H1 (cell line): ENCODE results near the gene PLA2G4F. TPM values are rescaled to one million over a fixed set of nuclear protein-coding genes. Genes with fewer than 3 reads are reported as not detected.
A peak's percentile ranks its signal among the peaks of the same experiment; 100 is the strongest.

Source experiments
- ASH2L ChIP-seq: fragments of 200-600, 300-600 bp; sonication (generic); IDR thresholded peaks from one replicate; pipeline ENCODE4 v1.7.1; 2017; ENCODE audit warnings: low read length
- ATF3 ChIP-seq: IDR thresholded peaks from 2 replicates; pipeline ENCODE4 v1.6.1; 2011; ENCODE audit warnings: low read depth, mild to moderate bottlenecking, low read length; ENCODE audit not compliant: insufficient read depth
- CEBPB ChIP-seq: IDR thresholded peaks from 2 replicates; pipeline ENCODE4 v1.6.1; 2012; ENCODE audit warnings: low read depth, low read length
- CHD2 ChIP-seq: IDR thresholded peaks from 2 replicates; pipeline ENCODE4 v1.6.1; 2012; ENCODE audit warnings: low read length, improper control_type of control experiment
- CREB1 ChIP-seq: IDR thresholded peaks from 2 replicates; pipeline ENCODE4 v1.6.1; 2012; ENCODE audit warnings: inconsistent platforms
- CTBP2 ChIP-seq: IDR thresholded peaks from 2 replicates; pipeline ENCODE4 v1.7.0; 2011; ENCODE audit warnings: borderline replicate concordance, mild to moderate bottlenecking, moderate library complexity, mixed read lengths, low read length; ENCODE audit not compliant: insufficient read depth, insufficient read length
- E2F6 ChIP-seq: IDR thresholded peaks from 2 replicates; pipeline ENCODE4 v1.6.1; 2012; ENCODE audit warnings: inconsistent platforms
- EP300 ChIP-seq, 2 experiments: IDR thresholded peaks; 1 replicate in 1 of 2; 2 replicates in 1 of 2; pipeline ENCODE4 v1.6.1; 2011 to 2012; ENCODE audit warnings: low read depth in 2 of 2, low read length in 2 of 2, mild to moderate bottlenecking in 2 of 2, borderline replicate concordance in 1 of 2, inconsistent platforms in 1 of 2, moderate library complexity in 1 of 2
- HDAC2 ChIP-seq, 2 experiments: fragments of 300-600 bp in 1 of 2; sonication (generic) in 1 of 2; IDR thresholded peaks; 2 replicates each; pipeline ENCODE4 v1.6.1; 2011 to 2012; ENCODE audit warnings: low read depth in 2 of 2, low read length in 2 of 2, mild to moderate bottlenecking in 2 of 2, moderate library complexity in 2 of 2, borderline replicate concordance in 1 of 2, inconsistent platforms in 1 of 2
- KDM4A ChIP-seq: IDR thresholded peaks from one replicate; pipeline ENCODE4 v1.7.1; 2012; ENCODE audit warnings: low read depth, mild to moderate bottlenecking, moderate library complexity, low read length, inconsistent platforms; ENCODE audit not compliant: severe bottlenecking
- MAFK ChIP-seq: IDR thresholded peaks from 2 replicates; pipeline ENCODE4 v1.6.1; 2012; ENCODE audit warnings: low read depth, mild to moderate bottlenecking, improper control_type of control experiment, low read length
- RFX5 ChIP-seq: IDR thresholded peaks from 2 replicates; pipeline ENCODE4 v1.6.1; 2011; ENCODE audit warnings: low read depth, low read length, improper control_type of control experiment, borderline replicate concordance
- SIN3A ChIP-seq, 2 experiments: IDR thresholded peaks in 1 of 2; conservative IDR thresholded peaks in 1 of 2; 2 replicates each; pipeline ENCODE4 v1.6.1; 2011 to 2012; ENCODE audit warnings: low read length in 2 of 2, improper control_type of control experiment in 1 of 2, low read depth in 1 of 2, mild to moderate bottlenecking in 1 of 2
- SIRT6 ChIP-seq: IDR thresholded peaks from one replicate; pipeline ENCODE4 v1.7.1; 2012; ENCODE audit warnings: low read length, inconsistent platforms
- SP2 ChIP-seq: IDR thresholded peaks from 2 replicates; pipeline ENCODE4 v1.6.1; 2012; ENCODE audit warnings: mild to moderate bottlenecking, low read length, inconsistent platforms
- SRF ChIP-seq: IDR thresholded peaks from 2 replicates; pipeline ENCODE4 v1.6.1; 2011; ENCODE audit warnings: mild to moderate bottlenecking, low read depth, low read length, moderate library complexity
- TAF1 ChIP-seq: IDR thresholded peaks from 2 replicates; pipeline ENCODE4 v1.6.1; 2011; ENCODE audit warnings: mild to moderate bottlenecking, low read depth, low read length
- TBP ChIP-seq: IDR thresholded peaks from 2 replicates; pipeline ENCODE4 v1.6.1; 2011; ENCODE audit warnings: low read depth, low read length, improper control_type of control experiment
- YY1 ChIP-seq: IDR thresholded peaks from 2 replicates; pipeline ENCODE4 v1.6.1; 2011; ENCODE audit warnings: low read depth, mild to moderate bottlenecking, low read length
- polyA plus RNA-seq, 7 experiments: library from polyadenylated mRNA; depleted of rRNA in 3 of 7; stranded (reverse) in 5 of 7; unstranded in 2 of 7; fragments of >200 nt in 5 of 7; fragments of 200-250 nt in 2 of 7; gene quantifications; 1 replicate in 5 of 7; 2 replicates in 1 of 7; 4 replicates in 1 of 7; pipeline versions ENCODE4 v1.2.1 to v1.2.3, GENCODE V29; 2011 to 2013; ENCODE audit warnings: missing spikeins in 2 of 7, mixed read lengths in 2 of 7
- total RNA-seq: library from RNA; stranded (reverse); fragmentation: NEBNext Ultra II Directional; extraction: Animal tissue kit (Norgen Biotek cat#: 25700); gene quantifications from 2 replicates; pipeline ENCODE4 v1.2.1, GENCODE V29; 2021

PLA2G4F gene
- total and polyA plus RNA-seq, 2 of the 8 experiments (the other 6 are each of a cell fraction or from before 2014, with no cell fraction given) = not detected

- TF ChIP-seq HDAC2 (IDR thresholded peaks at IDR 0.05; ENCODE audit: borderline replicate concordance in 1 of 2, low read depth in 2 of 2, low read length in 2 of 2) (no peak), TAF1 (no peak), CTBP2 (no peak), SRF (no peak), RFX5 (no peak), MAFK (no peak), CEBPB (no peak), ATF3 (no peak), SIRT6 (no peak), SIN3A (conservative IDR thresholded peaks at IDR 0.05 in 1 of 2, IDR thresholded peaks at IDR 0.05 in 1 of 2; ENCODE audit: low read depth in 1 of 2, low read length in 2 of 2) (no peak), ASH2L (no peak), SP2 (no peak), E2F6 (no peak), CHD2 (no peak), EP300 (IDR thresholded peaks at IDR 0.05; ENCODE audit: borderline replicate concordance in 1 of 2, low read depth in 2 of 2, low read length in 2 of 2) (no peak), YY1 (peak; percentile 57; the same call in 1 of the 2 replicates), TBP (peak; percentile 38; the same call in 1 of the 2 replicates), KDM4A (no peak), CREB1 (peak; percentile 40; the same call in 1 of the 2 replicates)
Observed at GRCh38 chr15:42133886-42134502, 22.4 kb downstream of the PLA2G4F start (continued).
